Transverse colon (tissue), 4 donors: ENCODE measurements around the gene ITPRID2. TPM values are rescaled to one million over a fixed set of nuclear protein-coding genes. Genes with fewer than 3 reads are reported as not detected.
"Not testable (repeated sequence)": the region's sequence is repeated elsewhere in the genome, so short reads cannot be mapped to it uniquely, and the experiment has no call there.

Experiments
- DNase-seq: peaks from one replicate; pipeline ENCODE4 v3.0.0-alpha.2; 2019
- H3K27ac ChIP-seq, 4 donors: fragments of 200-600 bp; sonication (generic); 2 replicates each; pipeline ENCODE4 v1.5.1; 2016 to 2018; ENCODE audit warnings: inconsistent platforms in 4 of 4
- H3K27me3 ChIP-seq: fragments of 200-600 bp; sonication (generic); 2 replicates; pipeline ENCODE4 v1.5.1; 2017; ENCODE audit warnings: inconsistent platforms
- H3K36me3 ChIP-seq, 4 donors: fragments of 200-600 bp; sonication (generic); 2 replicates each; pipeline ENCODE4 v1.5.1; 2017 to 2019; ENCODE audit warnings: inconsistent platforms in 4 of 4
- H3K4me1 ChIP-seq, 4 donors: fragments of 200-600 bp; sonication (generic); 2 replicates each; pipeline ENCODE4 v1.5.1; 2017 to 2020; ENCODE audit warnings: inconsistent platforms in 4 of 4
- H3K4me3 ChIP-seq, 4 donors: fragments of 200-600 bp; sonication (generic); 1 replicate in 1 of 4; 2 replicates in 3 of 4; pipeline versions ENCODE4 v1.5.1 to v1.6.1; 2017 to 2019; ENCODE audit warnings: inconsistent platforms in 4 of 4
- H3K9me3 ChIP-seq, 2 donors: fragments of 200-600 bp; sonication (generic); 2 replicates each; pipeline ENCODE4 v1.5.1; 2017 to 2019; ENCODE audit warnings: inconsistent platforms in 2 of 2
- CTCF ChIP-seq, 5 experiments: fragments of 200-600 bp in 3 of 5; fragments of 450-650 bp in 2 of 5; sonication (generic) in 3 of 5; IDR thresholded peaks; 1 replicate in 2 of 5; 2 replicates in 3 of 5; pipeline ENCODE4 v1.5.1; 2016 to 2017; ENCODE audit warnings: antibody characterized with exemption in 5 of 5, inconsistent platforms in 3 of 5, mild to moderate bottlenecking in 2 of 5, moderate library complexity in 1 of 5
- EP300 ChIP-seq: sonication (generic); formaldehyde crosslinking; IDR thresholded peaks from one replicate; pipeline ENCODE4 v1.6.1; 2017; ENCODE audit warnings: antibody characterized with exemption, low read depth
- POLR2A ChIP-seq: fragments of 450-650 bp; IDR thresholded peaks from one replicate; pipeline ENCODE4 v1.6.1; 2016; ENCODE audit warnings: antibody characterized with exemption, mild to moderate bottlenecking, moderate library complexity
- POLR2AphosphoS5 ChIP-seq, 3 donors: sonication (generic); formaldehyde crosslinking; IDR thresholded peaks; one replicate each; pipeline ENCODE4 v1.6.1; 2016; ENCODE audit warnings: antibody characterized with exemption in 3 of 3
- WGBS, 2 donors: methylation state at CpG; one replicate each; pipeline ENCODE4 v1.1.5; 2018; ENCODE audit warnings: low coverage in 1 of 2; 5-methylcytosine and 5-hydroxymethylcytosine counted together
- in situ Hi-C, 4 donors: fragments of 200-750 bp; cut with MboI; loops; one replicate each; pipeline versions ENCODE4 v1.15.0 to v1.15.1; 2017; ENCODE audit warnings: low sequenced_read_pairs in 3 of 4, low pct_ligation_motif_present in 1 of 4, low pct_unique_long_range_greater_than_20kb in 1 of 4
- intact Hi-C: fragments of 100-400 bp; cut with DNase I; formaldehyde crosslinking; loops from one replicate; pipeline ENCODE4 v1.15.1; 2023; ENCODE audit warnings: low total_unique reads
- total RNA-seq, 4 donors: library from RNA; depleted of rRNA; stranded (reverse); fragments of >200 nt; gene quantifications; one replicate each; pipeline ENCODE4 v1.1.0, GENCODE V29; 2016

The ITPRID2 gene
- total RNA-seq, 4 donors from 2014 or later, result 117 to 255 (median 212) TPM

GRCh38 chr2:181955010-181955409, 63.5 kb downstream of the ITPRID2 start:
- intact Hi-C loops (no loop called here), in situ Hi-C loops (no loop called here)
- Histone ChIP-seq H3K9me3 (no peaks in the 10 kb centered on the region), H3K36me3 (no peaks in the 10 kb centered on the region), H3K27me3 (no peaks in the 10 kb centered on the region), H3K4me3 (no peak overlapping the region), H3K27ac (no peak overlapping the region), H3K4me1 (peaks cover 2 to 13% (median 4%) of the 10 kb centered on the region in 4 donors)
- DNase-seq, result no peak
- 36 to 42% methylated on average over 1 of the region's 1 CpG for WGBS, 2 donors
- TF ChIP-seq POLR2A (no peak), POLR2AphosphoS5 (IDR thresholded peaks at IDR 0.05) (no peak), CTCF (IDR thresholded peaks at IDR 0.05) (no peak), EP300 (no peak)

DNA sequence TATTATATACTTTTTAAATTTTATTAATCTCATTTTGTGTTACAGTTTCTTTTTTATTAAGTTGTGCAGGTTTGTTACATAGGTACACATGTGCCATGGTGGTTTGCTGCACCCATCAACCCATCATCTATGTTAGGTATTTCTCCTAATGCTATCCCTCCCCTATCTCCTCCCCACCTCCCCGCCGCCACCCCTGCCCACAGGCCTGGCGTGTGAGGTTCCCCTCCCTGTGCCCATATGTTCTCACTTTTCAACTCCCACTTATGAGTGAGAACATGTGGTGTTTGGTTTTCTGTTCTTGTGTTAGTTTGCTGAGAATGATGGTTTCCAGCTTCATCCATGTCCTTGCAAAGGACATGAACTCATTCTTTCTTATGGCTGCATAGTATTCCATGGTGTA, 64.3 kb downstream of the ITPRID2 start:
- H3K36me3 ChIP-seq, H3K4me3 ChIP-seq, H3K27me3 ChIP-seq, H3K27ac ChIP-seq, intact Hi-C loops, H3K9me3 ChIP-seq, DNase-seq, in situ Hi-C loops: not testable (repeated sequence)
- WGBS, 2 donors, result 94% methylated on average over 3 of the region's 3 CpGs; no CpG with 5 or more reads in 1 of the 2 donors
- H3K4me1 ChIP-seq, result peaks cover 2 to 13% (median 4%) of the 10 kb centered on the region in 4 donors

GRCh38 chr2:181957668-181958067, 66.1 kb downstream of the ITPRID2 start:
- H3K4me3 ChIP-seq, result no peak overlapping the region
- H3K27me3 ChIP-seq, result no peaks in the 10 kb centered on the region
- H3K4me1 ChIP-seq, result peaks cover 2 to 13% (median 4%) of the 10 kb centered on the region in 4 donors
- DNase-seq, result no peak
- WGBS, 2 donors, result 72 to 91% methylated on average over 4 of the region's 4 CpGs
- in situ Hi-C loops (no loop called here), intact Hi-C loops (no loop called here)
- no peak for TF ChIP-seq POLR2AphosphoS5 (IDR thresholded peaks at IDR 0.05)
- TF ChIP-seq CTCF (IDR thresholded peaks at IDR 0.05), result no peak
- no peak overlapping the region for H3K27ac ChIP-seq
- no peaks in the 10 kb centered on the region for H3K36me3 ChIP-seq
- no peaks in the 10 kb centered on the region for H3K9me3 ChIP-seq

- Histone ChIP-seq H3K27me3 (no peaks in the 10 kb centered on the region), H3K36me3 (no peaks in the 10 kb centered on the region), H3K27ac (no peak overlapping the region), H3K4me1 (peaks cover 2 to 12% (median 4%) of the 10 kb centered on the region in 4 donors), H3K4me3 (no peak overlapping the region), H3K9me3 (no peaks in the 10 kb centered on the region)
- TF ChIP-seq CTCF (IDR thresholded peaks at IDR 0.05) (no peak), POLR2A (no peak), POLR2AphosphoS5 (IDR thresholded peaks at IDR 0.05) (no peak), EP300 (no peak)
- intact Hi-C loops, result no loop called here
- 72 to 92% methylated on average over 1 of the region's 1 CpG for WGBS, 2 donors
- in situ Hi-C loops, result no loop called here
- no peak for DNase-seq
Measured at GRCh38 chr2:181958726-181959125, 67.2 kb downstream of the ITPRID2 start.

DNA sequence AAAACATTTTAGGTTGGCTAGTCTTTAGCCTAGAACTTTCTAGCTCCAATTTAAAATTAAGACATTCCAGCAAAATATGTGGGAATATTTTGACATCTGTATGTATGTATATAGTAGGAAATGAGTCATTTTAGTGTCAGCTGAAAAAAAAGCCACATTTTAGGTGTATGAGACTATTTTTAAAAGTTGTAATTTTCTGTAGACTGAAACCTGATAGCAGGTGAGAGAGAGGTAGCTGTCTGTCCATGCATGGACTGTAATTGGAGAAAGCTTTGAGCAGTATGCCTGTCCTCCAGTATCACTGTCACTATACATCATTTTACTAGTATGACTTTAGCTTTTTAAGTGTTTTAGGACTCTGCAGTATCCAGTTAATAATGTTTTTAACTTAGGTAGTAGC, 68.0 kb downstream of the ITPRID2 start:
- TF ChIP-seq POLR2A (no peak), CTCF (IDR thresholded peaks at IDR 0.05) (no peak), EP300 (no peak), POLR2AphosphoS5 (IDR thresholded peaks at IDR 0.05) (no peak)
- in situ Hi-C loops (no loop called here), intact Hi-C loops (no loop called here)
- no peaks in the 10 kb centered on the region for H3K27me3 ChIP-seq
- H3K27ac ChIP-seq, result no peak overlapping the region
- H3K4me3 ChIP-seq, result no peak overlapping the region
- H3K9me3 ChIP-seq, result no peaks in the 10 kb centered on the region
- peaks cover 2 to 4% (median 3%) of the 10 kb centered on the region in 4 donors for H3K4me1 ChIP-seq
- no peak for DNase-seq
- no peaks in the 10 kb centered on the region for H3K36me3 ChIP-seq

DNA sequence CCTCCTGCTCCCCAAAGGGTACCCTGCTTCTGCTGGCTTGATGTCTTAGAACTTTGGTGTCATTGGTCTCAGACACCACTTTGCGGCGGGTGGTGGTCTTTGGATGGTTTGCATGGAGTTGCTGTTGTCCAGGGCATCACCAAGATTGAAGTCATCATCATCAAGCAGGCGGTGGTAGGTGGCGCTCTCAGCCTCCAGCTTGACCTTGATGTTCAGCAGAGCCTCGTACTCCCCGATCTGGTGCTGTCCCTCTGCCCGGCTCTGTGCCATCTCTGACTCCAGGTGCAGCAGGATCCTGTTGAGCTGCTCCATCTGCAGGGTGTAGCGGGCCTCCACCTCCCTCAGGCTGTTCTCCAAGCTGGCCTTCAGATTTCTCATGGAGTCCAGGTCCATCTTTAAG, 69.6 kb downstream of the ITPRID2 start:
- intact Hi-C loops, result loop anchor here (10.0 kb wide), 1 partner anchor 216 kb away; no protein-coding TSS in a partner anchor
- in situ Hi-C loops, H3K9me3 ChIP-seq, H3K4me1 ChIP-seq, H3K36me3 ChIP-seq, DNase-seq, H3K4me3 ChIP-seq, H3K27ac ChIP-seq, H3K27me3 ChIP-seq: not testable (repeated sequence)
- WGBS, 2 donors, result 90 to 91% methylated on average over 2 to 8 of the region's 8 CpGs
